ENCODE results near the gene SLU7. TPM values are rescaled to one million over a fixed set of nuclear protein-coding genes. Genes with fewer than 3 reads are reported as not detected.
A peak's percentile ranks its signal among the peaks of the same experiment; 100 is the strongest.

SLU7 gene
- polyA plus RNA-seq, 10 donors, result 34.6 to 45.0 (median 40.0) TPM

DNA sequence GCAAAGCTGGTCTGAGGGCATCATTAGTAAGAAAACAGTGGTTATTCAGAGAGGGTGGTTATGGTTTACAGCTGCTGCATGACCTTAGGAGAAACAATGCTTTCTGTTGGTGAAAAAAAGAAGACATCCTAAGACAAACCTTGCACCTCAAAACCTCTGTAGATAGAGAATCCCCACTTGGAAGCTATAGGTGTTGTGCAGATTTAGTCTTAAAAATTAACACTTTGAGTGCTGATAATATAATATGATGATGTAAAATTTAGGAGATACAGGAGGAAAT lies 1.4 kb upstream of the SLU7 start:
- no peak for DNase-seq

DNA sequence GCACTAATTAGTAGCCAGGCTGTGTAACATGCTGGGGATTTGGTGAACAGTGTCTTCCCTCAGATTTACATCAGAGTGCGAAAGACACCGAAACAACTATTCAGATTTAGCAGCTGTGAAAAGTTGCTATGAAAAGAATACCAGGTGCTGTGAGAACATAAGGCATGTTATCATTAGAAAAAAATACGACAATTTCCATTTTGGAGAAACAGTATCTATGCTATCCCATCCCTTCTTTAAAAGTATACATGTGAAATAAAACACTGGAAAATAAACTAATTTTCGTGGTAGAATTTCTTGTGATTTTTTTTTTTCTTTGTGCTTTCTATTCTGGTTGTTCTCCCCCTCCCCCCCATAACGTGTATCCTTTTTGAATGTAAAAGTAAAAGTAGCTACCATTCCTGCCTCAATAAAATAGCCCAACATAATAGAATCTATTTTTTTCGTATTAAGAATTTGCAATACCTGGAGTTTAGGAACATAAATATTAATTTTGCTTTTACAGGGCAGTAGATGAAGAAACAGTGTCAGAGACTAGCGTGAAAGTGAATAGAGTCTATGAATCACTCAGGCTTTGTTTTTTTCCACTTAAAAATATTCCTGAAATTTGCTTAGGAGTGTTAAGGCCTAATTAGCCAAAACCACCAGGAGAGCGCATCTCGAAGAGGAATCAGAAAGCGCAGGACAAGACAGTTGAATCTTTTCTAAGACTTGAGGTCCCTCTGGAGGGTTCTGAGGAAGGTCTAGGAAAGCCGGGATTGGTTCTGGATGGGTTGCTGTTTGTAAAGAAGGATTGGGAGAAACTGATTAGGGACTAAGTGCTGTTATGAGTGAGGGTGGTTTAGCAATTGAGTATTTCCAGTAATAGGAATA lies 813 bp upstream of the SLU7 start:
- DNase-seq, result no peak

DNA sequence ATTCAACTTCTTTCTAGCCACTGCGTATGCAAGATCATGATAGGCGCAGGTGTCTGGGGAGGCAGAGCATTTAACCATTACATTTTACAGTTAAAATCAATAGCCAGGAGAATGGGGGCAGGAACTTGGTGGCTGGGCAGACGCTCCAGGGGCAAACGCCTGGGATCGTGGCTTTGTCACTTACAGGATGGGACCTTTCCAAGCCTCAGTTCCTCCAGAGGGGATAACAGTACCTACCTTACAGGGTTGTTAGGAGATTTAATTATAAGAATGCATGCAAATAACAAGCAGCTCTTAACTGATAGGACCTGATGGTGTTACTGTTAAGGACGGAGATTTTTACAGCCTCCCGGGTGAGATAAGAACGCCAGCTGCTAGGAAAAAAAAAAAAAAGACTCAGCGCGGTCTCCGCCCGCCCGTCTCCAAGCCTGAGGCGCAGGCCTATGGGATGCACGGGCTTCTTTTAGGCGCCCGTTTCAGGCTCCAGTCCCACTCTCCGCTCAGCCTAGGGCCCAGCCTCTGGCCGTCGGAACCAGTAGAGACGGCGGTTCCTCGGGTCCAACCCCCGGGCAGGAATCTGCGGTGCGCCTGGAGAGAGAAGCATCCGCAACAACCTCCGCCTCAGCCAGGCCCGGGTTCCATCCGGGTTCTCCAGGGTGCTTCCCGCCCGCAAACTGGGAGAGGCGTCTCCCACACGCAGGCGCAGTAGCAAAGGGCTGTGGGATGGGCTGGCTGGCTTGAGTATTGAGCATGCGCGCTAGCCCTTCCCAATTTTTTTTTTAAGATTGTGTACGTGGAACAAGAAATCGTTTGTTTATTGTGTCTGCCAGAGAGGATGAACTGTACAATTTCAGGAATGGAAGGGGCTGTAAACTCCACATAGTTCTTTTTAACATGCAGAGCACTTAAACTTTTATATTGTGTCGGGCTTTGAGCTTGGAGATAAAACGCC lies 19.2 kb downstream of the SLU7 start, which contains the start of gene FAM200C:
Gene FAM200C (minus strand): TSS at position 653 of the 952 bp plus-strand sequence. CDS start 4,564 bp downstream, outside the sequence.
- peak; percentile 93 to 98 (median 95) for DNase-seq

DNA sequence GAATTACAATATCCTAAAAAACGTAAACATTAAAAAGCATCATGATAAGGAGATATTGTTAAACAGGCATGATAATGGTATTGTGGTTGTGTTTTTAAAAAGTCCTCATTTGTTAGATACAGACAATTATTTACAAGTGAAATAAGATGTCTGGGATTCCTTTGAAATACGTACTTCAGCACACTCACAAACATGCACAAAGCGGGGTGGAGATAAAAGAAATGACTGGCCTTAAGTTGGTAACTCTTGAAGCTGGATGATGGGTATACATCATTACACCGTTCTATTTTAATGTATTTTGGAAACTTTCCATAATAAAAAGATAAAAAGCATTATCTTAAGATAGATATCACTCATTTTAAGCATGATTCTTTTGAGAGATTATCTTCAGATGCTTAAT lies 20.1 kb downstream of the SLU7 start:
- peak in 1 of 3 donors; percentile 30 for DNase-seq

DNA sequence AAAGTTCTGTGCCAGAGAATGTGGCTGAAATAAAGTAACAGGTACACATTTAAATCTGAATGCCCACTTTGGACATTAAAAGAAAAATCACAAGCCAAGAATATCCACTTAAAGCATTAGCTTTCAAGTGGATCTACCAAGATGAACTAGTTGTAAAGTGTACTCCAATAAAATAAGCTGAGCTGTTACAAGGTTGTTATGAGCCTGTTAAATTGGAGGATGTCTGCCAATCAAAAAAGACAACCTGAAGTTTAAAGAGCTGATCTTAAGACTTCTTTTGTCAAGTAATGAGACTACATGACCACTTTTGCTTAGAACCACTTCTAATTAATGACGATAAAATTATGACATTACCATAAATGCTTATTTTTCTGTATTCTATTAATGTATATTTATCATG lies 21.4 kb downstream of the SLU7 start:
- DNase-seq, result no peak

DNA sequence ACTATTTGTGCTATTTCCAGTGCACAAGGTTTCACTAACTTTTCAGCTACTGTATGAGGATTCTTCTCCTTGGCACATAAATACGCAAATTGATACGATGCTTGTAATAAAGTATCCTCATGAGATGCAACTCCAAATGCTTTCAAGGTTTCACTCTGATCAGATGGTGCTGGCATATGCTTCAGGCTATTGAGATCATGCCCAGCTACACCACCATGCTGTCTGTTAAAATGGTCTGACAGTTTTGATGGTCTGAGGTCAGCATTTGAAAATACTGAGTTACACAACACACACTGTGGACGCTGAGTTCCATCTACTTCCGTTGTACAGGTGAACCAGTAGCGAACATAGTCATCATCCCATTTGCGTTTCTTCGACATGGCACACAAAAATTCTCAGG lies 23.8 kb downstream of the SLU7 start:
- DNase-seq, result no peak

DNA sequence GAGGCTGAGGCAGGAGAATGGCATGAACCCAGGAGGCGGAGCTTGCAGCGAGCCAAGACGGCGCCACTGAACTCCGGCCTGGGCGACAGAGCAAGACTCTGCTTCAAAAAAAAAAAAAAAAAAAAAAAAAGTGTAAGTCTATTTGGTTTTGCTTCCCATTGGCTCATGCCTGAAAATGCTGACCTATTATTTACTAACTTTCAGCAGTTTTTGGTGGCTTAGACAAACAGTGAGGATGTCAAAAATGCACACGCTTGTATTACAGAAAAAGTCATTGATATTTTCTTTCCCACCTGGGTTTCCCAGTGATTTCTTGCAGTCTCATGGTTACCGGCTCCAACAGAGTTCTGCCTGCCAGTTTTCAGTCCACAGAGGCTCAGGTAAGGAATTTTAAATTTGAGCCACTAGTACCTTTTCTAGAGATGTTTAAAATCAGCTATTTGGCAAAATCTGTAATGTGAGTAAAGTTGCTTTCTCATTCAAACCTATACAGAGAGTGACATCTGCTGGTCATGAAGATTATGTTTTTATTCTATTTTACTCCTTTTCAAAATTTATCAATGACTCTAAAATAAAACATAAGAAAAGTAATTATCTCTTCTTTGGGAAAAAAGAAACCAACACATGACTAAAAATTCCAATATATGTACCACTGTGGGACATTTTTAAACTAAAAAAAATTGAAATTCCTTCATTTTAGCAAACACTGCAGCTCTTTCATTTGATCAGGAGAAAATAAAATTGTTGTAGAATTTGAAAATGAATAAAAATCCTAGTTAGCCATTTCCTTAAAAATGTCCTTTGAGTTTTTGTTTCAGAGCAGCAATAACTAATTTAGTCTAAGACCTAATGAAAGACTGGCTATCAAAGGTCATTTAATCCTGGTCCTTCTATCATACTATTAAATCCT lies 27.8 kb downstream of the SLU7 start:
- peak in 1 of 3 donors; percentile 65 for DNase-seq

DNA sequence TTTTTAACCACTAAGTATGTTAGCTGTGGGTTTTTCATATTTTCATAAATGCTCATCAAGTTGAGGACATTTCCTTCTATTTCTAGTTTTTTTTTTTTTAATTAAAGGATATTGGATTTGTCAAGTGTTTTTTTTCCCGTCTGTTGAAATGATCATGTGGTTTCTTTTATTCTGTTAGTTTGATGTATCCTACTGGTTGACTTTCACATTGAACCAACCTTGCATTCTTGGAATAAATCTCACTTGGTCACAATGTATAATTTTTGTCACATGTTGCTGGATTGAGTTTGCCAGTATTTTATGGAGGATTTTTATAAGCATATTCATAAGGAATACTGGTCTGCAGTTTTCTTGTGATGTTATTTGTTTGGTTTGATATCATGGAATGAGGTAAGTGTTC lies 31.4 kb downstream of the SLU7 start:
- DNase-seq, result no peak

DNA sequence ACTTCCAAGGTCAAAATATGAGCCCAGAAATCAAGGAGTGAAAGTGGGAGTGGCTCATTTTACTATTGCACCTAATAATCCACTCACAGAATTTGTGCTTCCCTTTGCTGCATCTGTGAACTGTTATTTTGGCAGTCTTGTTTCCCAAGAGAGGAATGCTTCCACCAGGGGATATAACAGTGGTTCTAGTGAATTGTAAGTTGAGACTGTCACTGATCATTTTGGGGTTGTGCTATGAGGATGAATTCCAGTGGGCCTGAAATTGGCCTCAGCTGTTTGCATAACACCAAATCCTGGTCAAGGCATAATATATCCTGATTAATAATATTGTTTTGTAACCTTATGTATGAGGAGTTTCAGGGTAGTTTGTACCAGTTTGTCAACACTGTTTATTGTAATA lies 33.4 kb downstream of the SLU7 start:
- DNase-seq, result no peak

DNA sequence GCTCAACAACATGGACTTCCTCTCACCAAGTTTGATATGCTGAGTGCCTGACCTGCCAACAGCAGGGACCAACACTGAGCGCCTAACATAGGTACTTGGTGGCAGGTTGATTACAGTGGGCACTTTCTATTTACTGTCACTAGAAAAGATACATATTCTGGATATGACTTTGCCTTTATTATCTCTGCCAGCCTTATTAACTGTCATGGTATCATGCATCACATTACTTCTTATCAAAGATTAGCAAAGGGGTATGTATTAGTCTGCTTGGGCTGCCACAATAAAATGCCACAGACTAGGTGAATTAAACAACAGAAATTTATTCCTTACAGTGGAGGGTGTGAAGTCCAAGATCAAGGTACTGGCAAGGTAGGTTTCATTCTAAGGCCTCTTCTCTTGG lies 34.2 kb downstream of the SLU7 start:
- DNase-seq, result no peak

DNA sequence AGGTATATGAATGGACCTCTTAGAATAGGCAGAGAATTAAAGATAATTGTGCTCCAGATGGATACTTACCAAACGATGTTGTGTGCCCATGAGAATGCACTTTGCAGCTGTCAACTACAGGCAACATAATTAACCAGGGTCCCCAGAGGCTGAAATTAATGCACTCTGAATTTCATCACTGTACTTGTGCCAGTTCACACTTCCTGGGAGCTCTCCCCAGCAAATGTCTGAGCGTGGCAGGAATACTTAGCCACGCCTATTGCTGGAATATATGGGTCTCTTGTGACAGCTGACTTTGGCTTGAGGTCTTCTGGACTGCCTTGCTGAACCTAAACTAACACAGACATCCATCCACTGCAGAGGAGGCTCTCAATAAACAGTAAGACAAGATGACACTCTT lies 36.5 kb downstream of the SLU7 start:
- peak in 2 of 3 donors; percentile 40 to 70 for DNase-seq

DNA sequence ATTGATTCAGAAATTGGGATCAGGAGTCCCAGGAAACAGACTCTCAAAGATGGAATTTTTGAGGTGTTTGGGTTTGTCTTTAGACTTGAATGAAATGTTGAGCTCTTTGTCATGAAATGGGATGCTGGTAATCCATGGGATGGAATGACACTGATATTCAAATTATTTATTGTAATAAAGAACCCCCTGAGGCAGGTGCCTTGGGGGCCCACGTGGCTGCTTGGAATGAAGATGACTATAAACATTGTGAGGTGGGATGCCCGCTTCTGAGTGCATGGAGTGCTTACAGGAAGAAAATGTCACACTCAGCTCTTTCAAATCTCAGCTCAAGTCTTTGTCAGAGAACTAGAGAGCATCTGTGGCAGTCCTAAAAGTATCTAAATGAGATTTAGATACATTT lies 38.8 kb downstream of the SLU7 start:
- no peak for DNase-seq

DNA sequence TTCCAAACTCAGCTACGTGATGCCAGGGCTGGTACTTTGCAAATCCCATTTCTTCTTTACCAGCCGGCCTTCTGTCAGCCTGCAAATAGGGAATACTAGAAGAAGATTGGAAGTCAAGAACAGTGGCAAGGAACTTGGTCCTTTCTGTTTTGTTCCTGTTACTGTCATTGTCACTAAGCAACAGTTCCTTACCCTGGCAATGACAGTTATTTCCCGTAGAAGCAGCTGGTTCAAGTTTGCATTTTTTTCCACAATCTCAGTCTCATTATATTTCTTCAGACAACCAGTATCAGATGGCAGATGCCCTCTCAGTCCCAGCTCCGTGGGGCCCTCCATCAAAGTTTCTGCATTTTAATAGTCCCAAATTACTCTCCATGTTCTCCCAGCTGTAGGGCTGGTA lies 39.4 kb downstream of the SLU7 start:
- peak in 1 of 3 donors; percentile 67 for DNase-seq

DNA sequence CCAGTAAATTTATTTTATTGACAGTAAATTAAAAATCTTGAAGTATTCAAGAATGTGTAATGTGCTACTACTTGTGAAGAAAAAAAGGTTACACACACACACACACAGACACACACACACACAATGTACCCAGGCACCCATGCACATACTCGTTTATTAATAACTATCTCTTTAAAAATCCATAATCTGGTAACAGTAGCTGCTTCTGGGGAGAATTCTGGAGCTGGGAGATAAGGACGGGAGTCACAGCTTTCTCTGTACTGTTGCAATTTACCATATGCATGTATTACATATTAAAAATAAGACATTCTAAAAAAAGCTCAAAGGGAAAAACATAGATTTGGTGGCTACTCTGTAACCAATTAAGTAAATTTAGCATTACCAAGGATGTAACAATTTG lies 40.6 kb downstream of the SLU7 start:
- DNase-seq, result no peak

DNA sequence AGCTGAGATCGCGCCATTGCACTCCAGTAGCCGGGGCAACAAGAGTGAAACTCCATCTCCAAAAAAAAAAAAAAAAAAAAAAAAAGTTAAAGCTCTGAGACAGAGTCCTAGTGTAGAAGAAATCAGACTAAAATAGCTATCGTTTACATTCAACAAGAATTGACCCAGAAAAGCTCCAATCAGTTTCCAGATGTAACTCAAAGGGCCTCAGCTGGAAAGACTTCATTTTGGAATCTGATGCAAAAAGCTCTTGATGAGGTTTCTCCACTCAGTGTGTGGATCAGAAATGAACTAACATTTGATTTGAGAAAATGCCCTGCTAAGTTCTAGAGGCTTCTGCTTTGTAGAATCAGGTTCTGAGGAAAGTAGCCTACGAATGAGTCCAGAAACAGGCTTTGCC lies 41.2 kb downstream of the SLU7 start:
- DNase-seq, result peak in 2 of 3 donors; percentile 42 to 73

DNA sequence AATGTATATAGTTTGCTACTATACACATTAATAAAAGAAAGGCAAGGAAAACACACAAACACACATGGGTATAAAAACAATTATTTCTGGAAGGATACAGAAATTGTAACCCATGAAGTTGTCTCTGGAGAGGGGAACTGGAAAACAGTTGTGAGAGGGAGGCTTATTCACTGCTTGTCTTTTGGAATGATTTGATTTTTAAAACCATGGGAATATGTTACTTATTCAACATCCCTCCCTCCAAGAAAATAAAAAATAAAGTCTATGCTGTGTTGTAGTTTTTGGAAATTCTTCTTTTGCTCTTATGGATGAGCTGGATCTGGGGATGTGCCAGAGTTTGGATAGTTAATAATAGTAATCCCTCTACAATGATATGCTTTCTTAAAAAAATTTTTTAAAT lies 42.5 kb downstream of the SLU7 start:
- peak in 2 of 3 donors; percentile 61 to 81 for DNase-seq

DNA sequence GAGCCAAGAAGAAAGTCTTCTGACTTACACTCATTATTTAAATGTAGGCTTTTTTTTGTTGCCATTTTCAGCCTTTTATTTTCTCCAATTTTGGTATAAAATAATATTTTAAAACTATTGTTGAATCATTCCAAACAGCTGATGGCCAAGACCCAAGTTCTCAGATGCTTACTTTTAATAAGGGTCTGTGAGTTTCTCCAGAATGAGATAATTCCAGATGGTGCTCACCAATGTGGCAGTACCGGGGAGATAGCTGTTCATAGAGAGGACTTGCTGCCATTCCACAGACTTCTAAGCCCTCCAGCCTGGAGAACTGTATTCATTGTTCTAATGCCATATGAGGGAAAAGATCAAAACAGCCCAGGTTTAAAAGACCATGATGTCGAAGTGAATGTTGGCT lies 43.2 kb downstream of the SLU7 start:
- peak in 1 of 3 donors; percentile 72 for DNase-seq

DNA sequence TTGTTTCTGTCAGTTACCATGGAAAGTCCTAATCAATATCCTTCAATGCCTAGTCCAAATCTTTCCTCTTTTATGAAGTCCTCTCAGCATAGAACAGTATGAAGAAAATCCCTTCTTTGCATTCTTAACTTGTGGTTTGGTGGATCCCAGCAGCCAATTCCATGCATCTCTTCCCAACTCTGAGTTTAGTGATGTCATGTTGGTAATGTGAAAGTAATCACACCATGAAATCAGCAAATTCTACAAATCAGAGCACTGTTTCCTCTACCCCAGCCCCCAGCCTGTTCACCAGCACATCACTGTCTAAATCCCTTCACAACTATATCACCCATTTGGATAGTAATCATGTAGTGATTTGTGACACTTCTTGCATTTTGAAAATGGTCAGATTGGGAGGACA lies 43.7 kb downstream of the SLU7 start:
- peak in 1 of 3 donors; percentile 53 for DNase-seq

DNA sequence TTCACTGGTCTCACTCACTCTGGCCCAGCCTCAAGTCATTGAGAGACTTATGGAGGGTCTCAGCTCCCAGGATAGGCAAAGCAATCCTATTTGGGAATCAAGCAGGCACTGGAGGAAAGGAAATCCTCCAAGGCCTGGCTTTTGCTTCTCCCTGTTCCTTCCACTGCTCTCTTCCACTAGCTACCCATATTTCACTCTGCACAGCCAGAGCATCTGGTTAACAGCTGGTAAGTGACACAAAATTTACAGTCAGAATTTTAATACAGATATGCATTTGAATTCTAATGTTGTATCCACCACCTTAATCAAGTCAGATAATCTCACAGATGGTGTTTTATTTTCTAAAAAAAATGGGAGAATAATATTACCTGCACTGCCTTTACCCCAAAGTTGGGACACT lies 47.6 kb downstream of the SLU7 start:
- peak in 1 of 3 donors; percentile 48 for DNase-seq

DNA sequence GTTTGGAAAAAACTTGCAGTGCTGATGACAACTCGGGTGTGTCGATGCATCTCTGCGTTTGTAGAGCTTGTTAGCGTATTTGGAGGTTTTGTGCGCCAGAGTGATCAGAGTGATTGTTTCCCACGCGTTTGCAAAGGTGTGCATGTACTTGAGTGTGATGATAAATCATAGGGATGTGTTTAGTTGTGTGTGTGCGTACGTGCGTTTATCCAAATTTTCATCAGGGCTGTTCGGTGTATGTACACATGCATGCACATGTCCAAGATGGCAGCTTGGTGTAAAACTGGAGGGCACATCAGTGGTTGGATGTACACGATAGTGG lies 48.2 kb downstream of the SLU7 start:
- DNase-seq, result no peak

DNA sequence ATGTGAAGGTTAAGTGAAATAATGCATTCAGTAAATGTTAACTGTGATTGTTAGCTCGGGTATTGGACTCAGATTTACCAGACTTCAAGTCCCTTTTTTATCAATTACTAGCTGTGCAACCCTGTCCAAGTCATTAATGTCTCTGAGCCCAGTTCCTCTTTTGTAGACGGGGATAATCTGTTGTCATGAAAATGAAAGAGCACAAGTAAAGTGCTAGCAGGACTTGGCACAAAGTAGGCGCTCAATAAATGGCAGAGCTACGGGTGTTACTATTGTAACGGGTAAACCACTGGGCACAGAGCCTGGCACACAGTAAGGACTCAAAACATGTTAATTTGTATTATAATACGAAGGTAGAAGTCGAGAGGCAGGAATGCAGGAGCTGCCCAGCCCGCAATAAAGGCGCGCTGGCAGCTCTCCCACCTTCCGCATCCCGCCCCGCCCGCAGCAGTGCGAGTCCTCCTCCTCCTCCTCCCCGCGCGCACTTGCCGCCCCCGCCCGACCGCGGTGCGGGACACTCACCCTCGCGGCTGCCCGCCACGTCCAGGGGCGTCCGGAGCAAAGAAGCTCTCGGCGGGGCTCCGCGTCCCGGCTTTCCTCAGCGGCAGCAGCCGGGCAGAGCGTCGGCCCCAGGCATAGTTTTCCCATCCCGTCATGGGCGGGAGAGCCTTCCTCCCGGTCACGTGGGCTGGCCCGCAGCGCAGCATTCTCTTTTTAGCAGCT lies 48.7 kb downstream of the SLU7 start, which contains the start of gene C1QTNF2:
Gene C1QTNF2 (minus strand): TSS at position 637 of the 723 bp plus-strand sequence. CDS start 15,615 bp downstream, outside the sequence.
- peak; percentile 84 to 97 (median 90) for DNase-seq
